ENCODE data around the gene AP5B1.

AP5B1 gene

GRCh38 chr11:65798882-65799281 is 18.1 kb upstream of the AP5B1 start:
- DNase-seq: no peak

- DNase-seq: no peak
These were observed 16.9 kb upstream of the AP5B1 start for GRCh38 chr11:65797711-65798110.

DNA sequence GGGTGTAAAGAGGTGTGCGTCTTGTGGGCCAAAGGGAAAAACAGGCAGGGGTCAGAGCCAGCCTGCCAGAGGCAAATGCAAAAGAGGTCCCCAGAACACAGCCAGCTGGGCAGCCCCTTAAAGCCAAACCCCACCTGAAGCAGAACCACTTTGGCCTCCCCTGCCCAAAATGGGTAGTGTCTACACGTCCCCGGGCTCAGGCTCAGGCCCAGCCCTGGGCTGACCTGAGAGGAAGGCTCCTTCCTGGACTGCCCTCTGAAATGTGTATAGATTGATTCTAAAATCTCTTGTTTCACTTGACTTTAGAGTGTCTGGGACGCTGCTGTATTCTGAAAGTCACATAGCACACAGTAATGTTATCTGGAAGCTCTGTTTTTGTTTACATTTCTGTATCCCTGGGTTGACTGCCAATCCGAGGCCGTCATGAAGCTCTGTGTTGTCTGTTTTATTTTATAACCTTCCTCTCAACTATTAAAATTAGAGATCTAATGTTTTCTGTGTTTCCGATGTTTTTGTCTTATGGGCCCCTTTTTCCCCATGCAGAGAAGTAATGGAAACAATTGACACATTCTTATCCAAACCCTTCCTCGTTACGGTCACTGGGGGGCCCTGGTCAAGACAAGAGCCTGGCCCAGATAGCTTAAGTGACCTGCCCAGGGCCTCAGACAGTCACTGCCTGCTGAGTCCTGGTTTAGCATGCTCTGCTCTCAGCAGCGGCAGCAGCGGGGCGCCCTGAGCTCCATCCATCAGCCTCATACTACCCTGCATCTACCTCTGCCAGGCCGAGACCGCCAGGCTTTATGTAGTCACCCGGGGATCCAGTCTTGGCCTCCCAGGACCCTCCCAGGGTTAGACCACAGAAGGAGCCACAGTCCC is 16.2 kb upstream of the AP5B1 start:
- no peak for DNase-seq

- no peak for DNase-seq
These were observed 14.1 kb upstream of the AP5B1 start for GRCh38 chr11:65794570-65795510.

- DNase-seq: no peak
These were observed 13.0 kb upstream of the AP5B1 start for GRCh38 chr11:65793625-65794400.

DNA sequence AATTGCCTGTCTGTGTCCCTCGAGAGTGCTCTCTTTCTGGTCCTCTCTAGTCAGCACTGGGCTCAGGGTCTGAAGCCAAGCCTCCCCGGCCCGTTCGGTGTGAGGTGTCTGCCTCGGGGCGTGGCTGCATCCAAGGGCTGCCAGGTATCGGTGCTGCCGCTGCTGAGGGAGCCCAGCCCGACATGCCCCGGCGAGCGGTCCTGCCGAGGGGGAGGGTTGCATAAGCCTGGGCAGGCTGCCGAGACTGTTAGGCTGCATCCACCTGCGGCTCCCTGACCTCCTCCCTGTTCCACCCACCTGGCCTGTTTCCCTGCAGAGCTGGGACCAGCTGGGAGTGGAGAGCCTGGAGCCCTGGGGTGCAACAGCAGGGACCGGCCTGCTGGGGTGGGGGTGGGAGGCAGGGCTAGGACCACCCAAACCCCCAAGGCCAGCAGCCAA is 12.4 kb upstream of the AP5B1 start:
- DNase-seq: no peak

DNA sequence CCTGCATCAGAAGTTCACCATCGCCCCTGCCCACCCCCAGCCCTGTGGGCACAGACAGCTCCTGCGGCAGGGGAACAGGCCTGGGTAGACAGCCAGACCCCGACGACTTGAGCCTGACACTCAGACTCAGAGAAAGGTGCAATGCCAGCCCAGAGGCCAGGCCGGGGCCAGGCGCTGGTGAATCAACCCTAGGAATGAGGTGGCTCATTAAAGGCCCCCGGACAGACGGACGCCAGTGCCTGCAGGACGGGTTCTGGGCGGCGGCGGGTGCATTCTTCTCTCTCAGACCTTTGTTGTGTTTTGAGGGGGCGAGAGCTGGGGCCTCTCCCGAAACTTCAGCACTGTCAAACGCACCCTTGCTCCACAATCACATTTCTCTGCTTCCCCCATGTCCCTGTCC is 11.7 kb upstream of the AP5B1 start:
- DNase-seq: no peak

- peak; percentile 65 for DNase-seq
These were observed 11.0 kb upstream of the AP5B1 start for GRCh38 chr11:65791719-65792213.

GRCh38 chr11:65790902-65791650 is 10.3 kb upstream of the AP5B1 start:
- no peak for DNase-seq

DNA sequence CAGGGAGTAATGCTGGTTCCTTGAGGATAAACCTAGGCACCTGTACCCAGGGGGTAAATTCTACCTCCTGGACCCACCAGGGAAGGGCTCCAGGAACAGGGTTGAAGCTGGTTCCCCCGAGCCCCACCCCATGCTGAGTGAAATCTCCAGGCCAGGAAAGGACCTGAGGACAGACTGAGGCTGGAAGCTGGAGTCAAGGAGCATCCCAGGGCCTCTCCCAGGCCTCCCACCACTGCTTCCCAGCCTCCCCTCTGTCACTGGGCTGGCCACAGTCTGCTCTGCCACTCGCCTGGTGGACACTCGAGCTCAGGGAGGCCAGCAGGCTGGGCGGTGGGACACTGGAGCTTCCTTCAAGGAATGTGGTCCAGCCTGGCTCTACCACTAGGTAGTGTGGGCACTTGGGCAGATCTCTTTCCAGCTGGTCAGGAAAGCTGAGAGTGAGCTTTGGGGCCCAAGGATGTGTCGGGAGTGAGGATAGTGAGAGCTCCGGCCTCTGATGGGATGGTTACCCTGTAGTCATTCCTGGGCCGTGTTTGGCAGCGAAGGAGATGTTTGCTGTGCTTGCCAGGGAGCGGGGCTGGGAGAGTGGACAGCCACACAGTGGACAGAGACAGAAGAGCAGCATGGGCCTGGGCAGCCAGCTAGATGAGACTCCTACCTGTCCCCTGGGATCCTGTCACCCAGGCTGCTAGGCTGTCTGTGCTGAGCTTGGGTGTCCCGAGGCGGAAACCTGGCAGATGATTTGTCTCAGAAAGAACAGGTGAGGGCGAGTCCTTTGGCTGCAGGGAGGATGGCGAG is 9.5 kb upstream of the AP5B1 start:
- DNase-seq: no peak

- no peak for DNase-seq
These were observed 8.7 kb upstream of the AP5B1 start for GRCh38 chr11:65789230-65790103.

DNA sequence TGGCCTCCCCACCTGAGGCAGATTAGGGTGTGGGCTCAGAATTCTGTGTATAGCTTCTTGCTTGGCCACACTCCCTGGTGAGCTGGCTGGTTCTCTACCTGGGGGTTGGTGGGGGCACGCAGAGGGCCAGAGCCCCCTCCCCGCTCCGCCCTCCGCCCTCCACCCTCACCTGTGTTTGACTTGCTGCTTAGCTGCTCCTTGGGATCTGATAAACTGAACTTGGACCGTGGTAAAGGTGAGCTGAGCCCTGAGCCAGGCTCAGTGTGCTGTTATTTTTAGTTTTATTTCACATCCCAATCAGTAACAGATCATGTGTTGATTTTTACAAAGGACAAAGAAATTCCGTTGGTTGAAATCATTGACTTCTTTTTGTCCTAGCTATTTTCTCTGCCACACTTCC is 8.0 kb upstream of the AP5B1 start:
- DNase-seq: no peak

DNA sequence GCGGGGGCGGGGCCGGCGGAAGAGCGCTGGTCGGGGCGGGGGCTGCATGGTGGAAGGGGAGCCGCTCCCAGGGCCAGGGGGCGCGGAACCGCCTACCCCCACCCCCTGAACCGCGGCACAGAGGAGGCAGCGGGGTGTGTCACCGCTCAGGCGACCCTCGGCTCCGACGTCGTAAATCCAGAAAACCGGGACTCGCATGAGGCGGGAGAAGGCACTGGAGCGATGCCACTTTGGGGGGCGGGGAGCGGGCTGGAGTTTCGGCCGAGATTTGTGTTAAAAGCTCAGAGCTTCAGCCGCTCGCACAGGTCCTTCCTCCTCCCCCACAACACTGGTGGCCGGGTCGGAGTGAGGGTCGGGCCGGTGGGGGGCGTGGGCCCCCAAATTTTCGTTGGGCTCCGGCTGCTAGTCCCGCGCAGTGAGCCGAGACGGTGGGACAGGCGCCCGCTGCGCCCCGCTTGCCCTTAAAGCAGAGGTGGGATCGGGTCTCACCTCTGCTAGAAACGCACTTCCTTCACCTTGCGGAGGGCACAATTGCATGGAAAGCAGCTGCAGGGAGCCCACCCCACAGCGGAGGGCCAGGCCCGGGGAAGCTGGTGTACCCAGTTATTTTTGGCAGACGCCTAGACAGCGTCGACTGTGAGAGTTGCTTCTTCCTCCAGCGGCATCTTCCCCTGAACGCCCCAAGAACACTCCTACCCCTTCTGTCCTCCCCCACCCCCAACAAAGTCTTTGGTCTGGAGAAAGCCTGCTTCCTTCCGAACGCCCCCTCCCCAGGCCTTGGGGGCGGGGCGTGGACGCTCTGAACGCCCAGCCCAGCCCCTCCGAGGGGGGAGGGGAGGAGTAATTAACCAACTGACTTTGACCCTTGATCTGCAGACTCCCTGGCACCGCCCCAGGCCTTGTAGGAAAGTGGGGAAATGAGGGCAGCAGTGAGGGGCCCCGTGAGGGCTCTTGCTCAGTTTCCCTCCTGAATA is 7.2 kb upstream of the AP5B1 start:
- no peak for DNase-seq

GRCh38 chr11:65786786-65787636 is 6.2 kb upstream of the AP5B1 start, which contains the start of gene OVOL1:
Gene OVOL1 (plus strand): TSS chr11:65787063. CDS start chr11:65787374, 311 bp downstream.
- peak; percentile 49 for DNase-seq

GRCh38 chr11:65786008-65786785 is 5.4 kb upstream of the AP5B1 start:
- DNase-seq: peak; percentile 18

GRCh38 chr11:65785319-65786007 is 4.7 kb upstream of the AP5B1 start:
- DNase-seq: no peak
